ENCODE results near the gene GRIN2D.
A peak's percentile ranks its signal among the peaks of the same experiment; 100 is the strongest.

The GRIN2D gene

DNA sequence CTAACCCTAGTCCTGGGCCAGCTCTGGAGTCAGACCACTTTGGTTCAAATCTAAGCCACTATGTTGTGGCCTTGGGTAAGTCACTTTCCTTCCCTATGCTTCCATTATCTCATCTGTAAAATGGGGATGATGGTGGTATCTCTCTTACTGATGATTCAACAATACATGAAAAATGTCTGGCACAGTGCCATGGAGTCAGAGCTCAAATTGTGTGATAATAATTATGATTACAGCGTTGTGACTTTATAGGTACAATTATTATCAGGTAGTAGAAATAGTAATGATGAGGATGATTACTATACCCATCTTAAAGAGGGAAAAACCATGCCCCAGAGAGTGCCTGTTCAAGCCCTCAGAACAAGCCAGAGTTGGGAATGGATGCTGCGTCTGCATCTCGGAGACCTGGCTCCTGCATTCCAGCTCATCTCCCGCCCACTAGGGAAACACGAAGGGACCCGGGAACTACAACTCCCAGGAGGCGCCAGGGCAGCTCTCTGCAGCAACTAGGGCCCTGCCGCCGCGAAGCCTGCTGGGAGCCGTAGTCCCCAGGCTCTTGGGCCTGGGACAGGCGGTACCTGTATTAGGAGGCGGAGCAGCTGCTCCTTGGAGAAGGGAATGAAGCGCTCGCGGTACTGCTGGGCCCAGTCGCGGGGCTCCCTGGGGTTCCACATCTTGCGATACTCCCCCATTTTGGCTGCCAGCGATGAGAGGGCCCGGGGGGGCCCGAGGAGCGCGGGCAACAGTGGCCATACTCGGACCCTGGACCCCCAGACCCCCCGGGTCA is 30.6 kb upstream of the GRIN2D start:
- no peaks in the 10 kb centered on the region for H3K27me3 ChIP-seq (ENCODE audit: insufficient read depth, low read length, poor library complexity)
- H3K4me1 ChIP-seq (ENCODE audit: insufficient read depth, low read length), result peaks cover 23% of the 10 kb centered on the region
- peak; percentile 96 for DNase-seq
- peak overlapping the region; percentile 95 for H3K9ac ChIP-seq (ENCODE audit: low read depth, low read length)
- H4K20me1 ChIP-seq (ENCODE audit: insufficient read depth, low read length), result no peaks in the 10 kb centered on the region
- H3K4me3 ChIP-seq (ENCODE audit: low read depth in 1 of 2, low read length in 2 of 2), result peak overlapping the region; percentile 63 to 81
- peak overlapping the region; percentile 95 for H3K27ac ChIP-seq (ENCODE audit: low read length)
- ATAC-seq (ENCODE audit: insufficient read depth, low read depth), result peak; percentile 84
- TF ChIP-seq, protein P1, sequence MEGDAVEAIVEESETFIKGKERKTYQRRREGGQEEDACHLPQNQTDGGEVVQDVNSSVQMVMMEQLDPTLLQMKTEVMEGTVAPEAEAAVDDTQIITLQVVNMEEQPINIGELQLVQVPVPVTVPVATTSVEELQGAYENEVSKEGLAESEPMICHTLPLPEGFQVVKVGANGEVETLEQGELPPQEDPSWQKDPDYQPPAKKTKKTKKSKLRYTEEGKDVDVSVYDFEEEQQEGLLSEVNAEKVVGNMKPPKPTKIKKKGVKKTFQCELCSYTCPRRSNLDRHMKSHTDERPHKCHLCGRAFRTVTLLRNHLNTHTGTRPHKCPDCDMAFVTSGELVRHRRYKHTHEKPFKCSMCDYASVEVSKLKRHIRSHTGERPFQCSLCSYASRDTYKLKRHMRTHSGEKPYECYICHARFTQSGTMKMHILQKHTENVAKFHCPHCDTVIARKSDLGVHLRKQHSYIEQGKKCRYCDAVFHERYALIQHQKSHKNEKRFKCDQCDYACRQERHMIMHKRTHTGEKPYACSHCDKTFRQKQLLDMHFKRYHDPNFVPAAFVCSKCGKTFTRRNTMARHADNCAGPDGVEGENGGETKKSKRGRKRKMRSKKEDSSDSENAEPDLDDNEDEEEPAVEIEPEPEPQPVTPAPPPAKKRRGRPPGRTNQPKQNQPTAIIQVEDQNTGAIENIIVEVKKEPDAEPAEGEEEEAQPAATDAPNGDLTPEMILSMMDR (IDR thresholded peaks at IDR 0.05; ENCODE audit: borderline replicate concordance, extremely low read depth, low read length, poor library complexity, severe bottlenecking), result peak; percentile 11
- no peak for TF ChIP-seq EZH2 (IDR thresholded peaks at IDR 0.05; ENCODE audit: borderline replicate concordance, low read depth, low read length, severe bottlenecking)
- H3K79me2 ChIP-seq (ENCODE audit: insufficient read depth, low read length), result peaks cover 5% of the 10 kb centered on the region
- peak overlapping the region; percentile 91 for H2AFZ ChIP-seq (ENCODE audit: low read depth, low read length)
- peaks cover 4% of the 10 kb centered on the region for H3K36me3 ChIP-seq (ENCODE audit: insufficient read depth, low read length)
- no peaks in the 10 kb centered on the region for H3K9me3 ChIP-seq (ENCODE audit: insufficient read depth, low read length, severe bottlenecking)
- H3K4me2 ChIP-seq (ENCODE audit: insufficient read depth, low read length), result peak overlapping the region; percentile 91

DNA sequence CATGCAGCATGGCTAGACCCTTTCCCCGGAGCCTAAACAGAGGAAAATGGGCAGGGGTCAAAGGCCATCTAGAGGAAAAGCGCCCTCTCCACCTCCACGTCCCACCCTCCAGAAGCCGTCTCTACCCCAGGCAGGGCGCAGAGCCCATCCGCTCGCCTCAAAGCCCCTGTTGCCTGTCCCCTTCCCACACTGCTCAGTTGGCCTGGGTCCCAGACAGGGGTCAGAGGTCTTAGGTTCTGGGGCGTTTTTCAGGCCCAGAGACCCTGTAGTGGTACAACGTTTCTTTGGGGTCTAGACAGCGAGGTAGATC is 30.0 kb upstream of the GRIN2D start:
- TF ChIP-seq EZH2 (IDR thresholded peaks at IDR 0.05; ENCODE audit: borderline replicate concordance, low read depth, low read length, severe bottlenecking), result no peak
- TF ChIP-seq, protein P1 (IDR thresholded peaks at IDR 0.05; ENCODE audit: borderline replicate concordance, extremely low read depth, low read length, poor library complexity, severe bottlenecking), result no peak
- H3K4me1 ChIP-seq (ENCODE audit: insufficient read depth, low read length), result peaks cover 23% of the 10 kb centered on the region
- H3K9me3 ChIP-seq (ENCODE audit: insufficient read depth, low read length, severe bottlenecking), result no peaks in the 10 kb centered on the region
- peaks cover 5% of the 10 kb centered on the region for H3K79me2 ChIP-seq (ENCODE audit: insufficient read depth, low read length)
- peak overlapping the region; percentile 95 for H3K27ac ChIP-seq (ENCODE audit: low read length)
- peaks cover 4% of the 10 kb centered on the region for H3K36me3 ChIP-seq (ENCODE audit: insufficient read depth, low read length)
- H4K20me1 ChIP-seq (ENCODE audit: insufficient read depth, low read length), result no peaks in the 10 kb centered on the region
- peak overlapping the region; percentile 91 for H3K4me2 ChIP-seq (ENCODE audit: insufficient read depth, low read length)
- ATAC-seq (ENCODE audit: insufficient read depth, low read depth) (peak; percentile 18), DNase-seq (no peak)
- peak overlapping the region; percentile 95 for H3K9ac ChIP-seq (ENCODE audit: low read depth, low read length)
- H3K4me3 ChIP-seq (ENCODE audit: low read depth in 1 of 2, low read length in 2 of 2), result peak overlapping the region; percentile 63 to 81
- H3K27me3 ChIP-seq (ENCODE audit: insufficient read depth, low read length, poor library complexity), result no peaks in the 10 kb centered on the region
- peak overlapping the region; percentile 91 for H2AFZ ChIP-seq (ENCODE audit: low read depth, low read length)

DNA sequence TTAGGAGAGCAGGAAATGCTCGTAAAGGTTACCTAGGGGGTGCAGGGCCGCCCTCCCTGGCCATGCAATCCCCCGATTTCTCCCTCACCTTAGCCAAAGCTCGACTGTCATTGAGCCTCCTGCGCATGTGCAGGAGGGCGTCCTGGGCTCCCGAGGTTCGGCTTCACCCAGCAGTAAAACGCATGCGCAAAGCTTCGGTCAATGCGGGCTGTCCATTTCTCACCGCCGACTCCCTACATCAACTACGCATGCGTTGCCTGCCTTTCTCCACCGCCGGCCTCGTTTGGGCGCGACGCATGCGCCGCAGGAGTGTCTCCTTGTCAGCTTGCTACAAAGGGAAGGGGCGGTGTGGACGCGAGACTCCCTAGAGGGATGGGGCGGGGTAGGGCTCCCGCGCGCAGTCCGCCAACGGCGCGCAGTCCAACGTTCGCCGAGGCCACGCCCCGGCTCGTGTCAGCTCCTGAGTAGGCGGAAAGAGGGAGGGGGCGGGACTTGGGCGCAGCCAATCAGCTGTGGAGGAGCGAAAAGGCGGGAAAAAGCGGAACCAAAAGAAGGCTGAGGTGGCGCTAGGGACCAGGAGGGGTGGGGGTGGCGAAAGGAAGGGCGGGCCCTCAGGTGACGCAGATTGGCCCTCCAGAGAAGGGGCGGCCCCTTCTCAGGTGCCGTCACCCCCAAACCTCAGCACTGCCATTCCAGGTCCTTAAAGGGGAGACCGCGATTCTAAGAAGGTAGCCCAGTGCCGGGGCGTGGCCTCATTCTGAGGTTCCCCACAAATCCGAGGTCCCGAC is 29.5 kb upstream of the GRIN2D start, which contains the start of the genes SYNGR4 and TMEM143:
SYNGR4 (plus strand) TSS at position 558 of the 788 bp plus-strand sequence. CDS start 1,476 bp downstream, outside the sequence.
TMEM143 (minus strand) TSS at position 131 of the 788 bp plus-strand sequence; CDS start at position 111, 20 bp downstream.
- Histone ChIP-seq H3K36me3 (ENCODE audit: insufficient read depth, low read length) (peaks cover 4% of the 10 kb centered on the region), H3K9ac (ENCODE audit: low read depth, low read length) (peak within 1 kb of the TSS; percentile 95), H3K27ac (ENCODE audit: low read length) (peak within 1 kb of the TSS; percentile 96), H3K27me3 (ENCODE audit: insufficient read depth, low read length, poor library complexity) (no peaks in the 10 kb centered on the region), H2AFZ (ENCODE audit: low read depth, low read length) (peak within 1 kb of the TSS; percentile 91), H3K79me2 (ENCODE audit: insufficient read depth, low read length) (peaks cover 5% of the 10 kb centered on the region), H3K4me2 (ENCODE audit: insufficient read depth, low read length) (peak within 1 kb of the TSS; percentile 91), H3K4me3 (ENCODE audit: low read depth in 1 of 2, low read length in 2 of 2) (peak within 1 kb of the TSS; percentile 63 to 81), H3K9me3 (ENCODE audit: insufficient read depth, low read length, severe bottlenecking) (no peaks in the 10 kb centered on the region), H4K20me1 (ENCODE audit: insufficient read depth, low read length) (no peaks in the 10 kb centered on the region), H3K4me1 (ENCODE audit: insufficient read depth, low read length) (peaks cover 23% of the 10 kb centered on the region)
- DNase-seq, result peak; percentile 100
- ATAC-seq (ENCODE audit: insufficient read depth, low read depth), result peak; percentile 85
- TF ChIP-seq, protein P1 (IDR thresholded peaks at IDR 0.05; ENCODE audit: borderline replicate concordance, extremely low read depth, low read length, poor library complexity, severe bottlenecking), result peak; percentile 16
- no peak for TF ChIP-seq EZH2 (IDR thresholded peaks at IDR 0.05; ENCODE audit: borderline replicate concordance, low read depth, low read length, severe bottlenecking)
